A549 (cell line): ENCODE data around the gene C19orf47.

Experiments
- NR3C1 ChIP-seq: fragments of >200 bp; sonication (Bioruptor Twin); formaldehyde crosslinking; IDR thresholded peaks from 3 replicates; pipeline ENCODE4 v1.6.1; 2017
- POLR2A ChIP-seq: IDR thresholded peaks from 2 replicates; pipeline ENCODE4 v1.6.1; 2012; ENCODE audit warnings: mild to moderate bottlenecking, low read length
- TF ChIP-seq, protein P1 (sequence below): fragments of >200 bp; sonication (Bioruptor Twin); formaldehyde crosslinking; IDR thresholded peaks from 3 replicates; pipeline ENCODE4 v1.5.1; 2016

DNA sequence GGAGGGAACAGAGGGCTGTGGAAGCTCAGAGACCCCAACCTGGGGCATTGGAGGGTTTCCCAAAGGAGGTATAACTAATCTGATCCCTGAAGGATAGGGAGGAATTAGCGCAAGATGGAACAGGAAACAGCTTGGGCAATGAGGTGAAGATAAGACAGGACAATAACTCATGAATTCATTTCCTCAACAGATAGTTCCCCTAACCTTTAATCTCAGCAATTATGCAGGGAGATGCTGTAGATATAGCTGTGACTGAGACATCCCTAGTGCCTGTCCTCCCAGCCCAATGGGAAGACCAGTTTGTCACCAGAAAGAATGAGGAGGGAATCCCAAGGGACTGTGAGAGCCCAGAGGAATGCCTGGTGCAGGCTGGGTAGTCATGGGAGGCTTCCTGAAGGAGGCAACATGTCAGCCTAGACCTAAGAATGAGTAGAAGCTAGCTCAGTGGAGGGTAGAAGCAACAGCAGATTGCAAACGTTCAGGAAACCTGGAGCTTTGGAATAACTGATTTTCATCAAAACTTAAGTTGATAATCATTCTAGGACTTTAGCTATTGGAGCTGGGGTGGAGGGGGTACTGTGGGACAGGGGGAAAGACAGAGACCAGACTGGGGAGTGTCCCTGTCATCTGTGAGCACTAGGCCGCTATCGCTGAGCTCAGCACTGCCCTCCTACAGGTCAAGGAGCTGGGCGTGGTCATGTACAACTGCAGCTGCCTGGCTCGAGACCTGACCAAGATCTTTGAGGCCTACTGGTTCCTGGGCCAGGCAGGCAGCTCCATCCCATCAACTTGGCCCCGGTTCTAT, 23.0 kb upstream of the C19orf47 start:
- TF ChIP-seq POLR2A (no peak), NR3C1 (no peak)
- TF ChIP-seq, protein P1, sequence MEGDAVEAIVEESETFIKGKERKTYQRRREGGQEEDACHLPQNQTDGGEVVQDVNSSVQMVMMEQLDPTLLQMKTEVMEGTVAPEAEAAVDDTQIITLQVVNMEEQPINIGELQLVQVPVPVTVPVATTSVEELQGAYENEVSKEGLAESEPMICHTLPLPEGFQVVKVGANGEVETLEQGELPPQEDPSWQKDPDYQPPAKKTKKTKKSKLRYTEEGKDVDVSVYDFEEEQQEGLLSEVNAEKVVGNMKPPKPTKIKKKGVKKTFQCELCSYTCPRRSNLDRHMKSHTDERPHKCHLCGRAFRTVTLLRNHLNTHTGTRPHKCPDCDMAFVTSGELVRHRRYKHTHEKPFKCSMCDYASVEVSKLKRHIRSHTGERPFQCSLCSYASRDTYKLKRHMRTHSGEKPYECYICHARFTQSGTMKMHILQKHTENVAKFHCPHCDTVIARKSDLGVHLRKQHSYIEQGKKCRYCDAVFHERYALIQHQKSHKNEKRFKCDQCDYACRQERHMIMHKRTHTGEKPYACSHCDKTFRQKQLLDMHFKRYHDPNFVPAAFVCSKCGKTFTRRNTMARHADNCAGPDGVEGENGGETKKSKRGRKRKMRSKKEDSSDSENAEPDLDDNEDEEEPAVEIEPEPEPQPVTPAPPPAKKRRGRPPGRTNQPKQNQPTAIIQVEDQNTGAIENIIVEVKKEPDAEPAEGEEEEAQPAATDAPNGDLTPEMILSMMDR: no peak
